HepG2 (cell line): ENCODE data around the gene KRT77. TPM values are rescaled to one million over a fixed set of nuclear protein-coding genes. Genes with fewer than 3 reads are reported as not detected.

Experiments
- ATAC-seq: fragments of 200-7000 bp; cut with Tn5 transposase; 3 replicates; pipeline ENCODE4 v1.9.1; 2020; ENCODE audit warnings: mild to moderate bottlenecking, moderate library complexity
- BruUV-seq: library from RNA; stranded (reverse); fragments of 400-500 nt; replicated peaks from 2 replicates; lab custom pipeline; 2021; lab: Mats Ljungman, UMichigan
- CTCF ChIA-PET: fragments of 300-600 bp; formaldehyde crosslinking; extraction: SDS; loops from one replicate; lab custom pipeline; 2021; ENCODE audit warnings: low total read pairs, inconsistent platforms, low intra/inter-chr PET ratio; lab: Yijun Ruan, JAX
- POLR2A ChIA-PET: fragments of 350-600 bp; sonication (Branson Sonifier 250); formaldehyde crosslinking; loops from one replicate; lab custom pipeline; 2020; ENCODE audit warnings: antibody characterized with exemption, inconsistent platforms; lab: Yijun Ruan, JAX
- DNase-seq: peaks from one replicate; pipeline ENCODE4 v3.0.0-alpha.2; 2015; ENCODE audit warnings: low spot score
- FAIRE-seq: peaks from 3 replicates; lab custom pipeline; 2011; peaks lifted over from hg19 to GRCh38; lab: Jason Lieb, UNC
- H2AFZ ChIP-seq: one replicate; pipeline ENCODE4 v1.6.1; 2011; ENCODE audit warnings: low read length, inconsistent platforms
- H3K27ac ChIP-seq: fragments of 300-600 bp; 3 replicates; pipeline ENCODE4 v1.8.0; 2011; ENCODE audit warnings: mixed run types, mild to moderate bottlenecking, mixed read lengths, low read length, inconsistent platforms; ENCODE audit not compliant: insufficient read depth; ENCODE audit errors: extremely low read length
- H3K27me3 ChIP-seq, 2 experiments: fragments of 200-600 bp in 1 of 2; 2 replicates in 1 of 2; 3 replicates in 1 of 2; pipeline versions ENCODE4 v1.6.0 to v1.8.0; 2011; ENCODE audit warnings: low read length in 2 of 2, mild to moderate bottlenecking in 2 of 2, moderate library complexity in 2 of 2, inconsistent platforms in 1 of 2; ENCODE audit not compliant: insufficient read depth in 2 of 2, control insufficient read depth in 1 of 2
- H3K36me3 ChIP-seq, 2 experiments: fragments of 200-600 bp in 1 of 2; replicated peaks in 1 of 2; 2 replicates in 1 of 2; 3 replicates in 1 of 2; pipeline versions ENCODE4 v1.5.1 to v1.8.0; 2011; ENCODE audit warnings: low read length in 2 of 2, inconsistent platforms in 1 of 2; ENCODE audit not compliant: insufficient read depth in 2 of 2, control insufficient read depth in 1 of 2
- H3K4me1 ChIP-seq: 2 replicates; pipeline ENCODE4 v1.5.1; 2012; ENCODE audit warnings: low read length, inconsistent platforms; ENCODE audit not compliant: insufficient read depth
- H3K4me2 ChIP-seq: 2 replicates; pipeline ENCODE4 v1.6.0; 2011; ENCODE audit warnings: low read depth, low read length, inconsistent platforms
- H3K4me3 ChIP-seq, 3 experiments: fragments of 200-600 bp in 1 of 3; sonication (generic), shearing (Covaris generic) in 1 of 3; replicated peaks in 1 of 3; 2 replicates each; pipeline ENCODE4 v1.5.1; 2011 to 2016; ENCODE audit warnings: low read length in 3 of 3, inconsistent platforms in 2 of 3, low read depth in 2 of 3, mild to moderate bottlenecking in 2 of 3, control low read depth in 1 of 3, mixed read lengths in 1 of 3; ENCODE audit not compliant: insufficient read depth in 1 of 3
- H3K79me2 ChIP-seq: one replicate; pipeline ENCODE4 v1.6.1; 2011; ENCODE audit warnings: low read length, inconsistent platforms; ENCODE audit not compliant: insufficient read depth
- H3K9ac ChIP-seq: 2 replicates; pipeline ENCODE4 v1.6.0; 2011; ENCODE audit warnings: mild to moderate bottlenecking, low read depth, low read length, inconsistent platforms; ENCODE audit not compliant: insufficient read depth
- H3K9me3 ChIP-seq: 2 replicates; pipeline ENCODE4 v1.5.1; 2012; ENCODE audit warnings: mild to moderate bottlenecking, low read length
- H4K20me1 ChIP-seq: 2 replicates; pipeline ENCODE4 v1.6.0; 2011; ENCODE audit warnings: inconsistent platforms, mild to moderate bottlenecking, low read length, moderate library complexity; ENCODE audit not compliant: insufficient read depth
- BHLHE40 ChIP-seq: IDR thresholded peaks from 2 replicates; pipeline ENCODE4 v1.6.1; 2011; ENCODE audit warnings: low read length, improper control_type of control experiment
- GZF1 ChIP-seq: sonication (generic); formaldehyde crosslinking; IDR thresholded peaks from 2 replicates; pipeline ENCODE4 v1.5.1; 2020; ENCODE audit warnings: mild to moderate bottlenecking, missing genetic modification reagents
- PAF1 ChIP-seq: IDR thresholded peaks from 2 replicates; pipeline ENCODE4 v1.6.1; 2016; ENCODE audit warnings: missing genetic modification reagents, missing compliant biosample characterization
- SMAD9 ChIP-seq: sonication (generic); formaldehyde crosslinking; IDR thresholded peaks from 2 replicates; pipeline ENCODE4 v1.5.1; 2020; ENCODE audit warnings: mild to moderate bottlenecking, missing genetic modification reagents
- SP140L ChIP-seq: sonication (generic); formaldehyde crosslinking; IDR thresholded peaks from 2 replicates; pipeline ENCODE4 v1.4.0; 2020; ENCODE audit warnings: missing genetic modification reagents, borderline replicate concordance
- TAF15 ChIP-seq: fragments of 200-400 bp; formaldehyde crosslinking; IDR thresholded peaks from one replicate; pipeline ENCODE4 v1.6.1; 2018; ENCODE audit warnings: mild to moderate bottlenecking, low read depth, low read length; ENCODE audit not compliant: poor library complexity, severe bottlenecking
- ZKSCAN5 ChIP-seq: sonication (generic); formaldehyde crosslinking; IDR thresholded peaks from 2 replicates; pipeline ENCODE4 v1.5.1; 2020; ENCODE audit warnings: mild to moderate bottlenecking, missing genetic modification reagents
- ZNF234 ChIP-seq: sonication (generic); formaldehyde crosslinking; conservative IDR thresholded peaks from 2 replicates; pipeline ENCODE4 v1.5.1; 2020; ENCODE audit warnings: mild to moderate bottlenecking, missing genetic modification reagents
- ZNF333 ChIP-seq: sonication (generic); formaldehyde crosslinking; IDR thresholded peaks from 2 replicates; pipeline ENCODE4 v1.4.0; 2020; ENCODE audit warnings: mild to moderate bottlenecking, missing genetic modification reagents, borderline replicate concordance
- ZNF446 ChIP-seq: sonication (generic); formaldehyde crosslinking; IDR thresholded peaks from 2 replicates; pipeline ENCODE4 v1.5.0; 2020; ENCODE audit warnings: mild to moderate bottlenecking, missing genetic modification reagents
- ZNF543 ChIP-seq: sonication (generic); formaldehyde crosslinking; IDR thresholded peaks from 2 replicates; pipeline ENCODE4 v1.4.0; 2020; ENCODE audit warnings: mild to moderate bottlenecking, missing genetic modification reagents
- WGBS: methylation state at CpG from one replicate; pipeline ENCODE4 v1.1.6; 2017; ENCODE audit warnings: low lambda C conversion rate; 5-methylcytosine and 5-hydroxymethylcytosine counted together
- in situ Hi-C: cut with HindIII; loops from 2 replicates; pipeline ENCODE4 v1.10.0; 2017; ENCODE audit warnings: low pct_unique_long_range_greater_than_20kb; ENCODE audit not compliant: extremely low pct_ligation_motif_present
- intact Hi-C: fragments of 100-400 bp; cut with micrococcal nuclease; formaldehyde crosslinking; loops from one replicate; pipeline ENCODE4 v1.10.0; 2022; ENCODE audit not compliant: unreplicated experiment
- polyA plus RNA-seq, 8 experiments: library from polyadenylated mRNA; depleted of rRNA in 3 of 8; stranded (reverse) in 7 of 8; unstranded in 1 of 8; fragments of >200 nt; fragmentation: Illumina TruSeq in 4 of 8; extraction: Trizol in 4 of 8; gene quantifications; 2 replicates each; pipeline versions ENCODE4 v1.2.1 to v1.2.3, GENCODE V29; 2011 to 2016; ENCODE audit warnings: low read depth in 4 of 8, missing spikeins in 1 of 8, mixed read lengths in 1 of 8; ENCODE audit not compliant: insufficient read depth in 1 of 8
- total RNA-seq, 5 experiments: library from RNA; depleted of rRNA; stranded (reverse); fragments of >200 nt; fragmentation: Illumina TruSeq; extraction: Trizol; gene quantifications; 2 replicates each; pipeline ENCODE4 v1.2.3, GENCODE V29; 2016; ENCODE audit warnings: low read depth in 1 of 5
- TF ChIP-seq, protein P1 (sequence below): sonication (generic); formaldehyde crosslinking; IDR thresholded peaks from 2 replicates; pipeline ENCODE4 v1.5.1; 2020; ENCODE audit warnings: missing genetic modification reagents, mild to moderate bottlenecking, borderline replicate concordance
- TF ChIP-seq, protein P2 (sequence below): sonication (generic); formaldehyde crosslinking; IDR thresholded peaks from 2 replicates; pipeline ENCODE4 v1.5.0; 2020; ENCODE audit warnings: missing genetic modification reagents
- TF ChIP-seq, protein P3 (sequence below): sonication (generic); formaldehyde crosslinking; IDR thresholded peaks from 2 replicates; pipeline ENCODE4 v1.4.0; 2020; ENCODE audit warnings: missing genetic modification reagents, borderline replicate concordance
- TF ChIP-seq, protein P4 (sequence below): sonication (generic); formaldehyde crosslinking; IDR thresholded peaks from 2 replicates; pipeline ENCODE4 v1.5.0; 2020; ENCODE audit warnings: missing genetic modification reagents, mild to moderate bottlenecking, borderline replicate concordance
- TF ChIP-seq, protein P5 (sequence below): sonication (generic); formaldehyde crosslinking; IDR thresholded peaks from 2 replicates; pipeline ENCODE4 v1.5.0; 2020; ENCODE audit warnings: mild to moderate bottlenecking, missing genetic modification reagents

KRT77 gene
- total and polyA plus RNA-seq, 2 of the 13 experiments (the other 11 are each of a cell fraction or from before 2014, with no cell fraction given) = not detected

DNA sequence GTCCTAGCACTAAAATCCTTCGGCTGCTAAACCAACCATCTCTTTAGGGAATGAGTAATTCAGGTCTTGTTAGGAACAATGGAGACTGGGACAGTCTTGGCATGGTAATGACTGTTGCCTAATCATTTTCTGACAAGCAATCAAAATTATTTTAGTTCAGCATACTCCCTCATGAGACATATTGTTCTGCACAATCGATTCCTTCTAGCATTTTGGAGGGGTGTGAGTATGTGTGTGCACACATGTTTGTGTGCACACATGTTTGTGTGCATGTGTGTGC lies 21.0 kb downstream of the KRT77 start (continued):
- TF ChIP-seq ZKSCAN5 (no peak), SMAD9 (CRISPR knock-in tag) (no peak), GZF1 (no peak), ZNF446 (CRISPR knock-in tag) (no peak), PAF1 (CRISPR knock-in tag) (no peak), SP140L (no peak), ZNF543 (CRISPR knock-in tag) (no peak)
- TF ChIP-seq, all 625 proteins: peak for 0

DNA sequence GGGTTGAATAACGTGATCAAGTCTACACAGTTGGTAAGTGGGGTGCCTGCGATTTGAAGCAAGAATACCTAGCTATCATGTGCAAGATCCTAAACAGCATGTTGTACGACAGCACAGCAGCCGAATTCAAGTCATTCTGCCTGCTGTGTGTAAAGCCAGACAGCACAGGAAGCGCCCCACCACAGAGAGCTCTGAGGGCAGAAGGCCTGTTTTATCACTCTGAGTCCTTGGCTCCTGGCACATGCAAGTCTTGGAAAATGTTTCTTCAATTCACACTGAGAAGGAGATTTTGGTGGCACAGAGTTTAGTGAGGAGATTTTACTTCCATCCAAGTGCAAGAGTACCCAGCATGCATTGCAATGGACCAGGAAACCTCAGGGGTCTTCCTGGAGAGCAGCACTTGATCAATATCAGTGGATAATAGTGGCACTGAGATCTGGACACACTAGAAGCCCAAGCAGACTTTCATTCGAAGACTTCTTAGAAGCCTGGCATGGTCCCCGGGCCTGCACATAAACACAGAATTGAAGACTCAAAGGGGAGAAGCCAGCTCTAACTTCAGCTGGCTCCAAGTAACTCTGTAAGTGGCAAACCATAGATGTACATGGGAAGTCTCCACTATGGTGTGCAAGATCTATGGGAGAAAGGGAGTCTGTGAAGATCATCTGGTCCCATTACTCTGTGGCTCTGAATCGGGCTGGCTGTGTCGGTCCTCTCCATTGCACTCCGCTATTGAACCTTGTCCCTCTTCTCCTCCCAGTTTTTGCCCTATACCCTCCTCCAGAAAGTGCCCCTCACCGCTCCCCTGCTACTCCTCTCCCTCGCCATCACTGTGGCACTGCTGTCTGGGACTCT lies 21.6 kb downstream of the KRT77 start:
- Histone ChIP-seq H3K27me3 (peaks cover 2 to 34% of the 10 kb centered on the region in 2 experiments; a peak in 3 of 5 replicates), H3K4me3 (no peak overlapping the region), H2AFZ (no peak overlapping the region), H3K9me3 (no peaks in the 10 kb centered on the region), H3K36me3 (no peaks in the 10 kb centered on the region), H3K79me2 (no peaks in the 10 kb centered on the region), H3K9ac (no peak overlapping the region), H3K4me2 (no peak overlapping the region), H3K4me1 (no peaks in the 10 kb centered on the region), H3K27ac (no peak overlapping the region), H4K20me1 (no peaks in the 10 kb centered on the region)
- ChIA-PET CTCF (no interaction called here), POLR2A (no interaction called here)
- 8% methylated on average over 10 of the region's 12 CpGs for WGBS
- DNase-seq (no peak), FAIRE-seq (no peak), ATAC-seq (no peak)
- no TSS peak for BruUV-seq
- TF ChIP-seq, protein P1, sequence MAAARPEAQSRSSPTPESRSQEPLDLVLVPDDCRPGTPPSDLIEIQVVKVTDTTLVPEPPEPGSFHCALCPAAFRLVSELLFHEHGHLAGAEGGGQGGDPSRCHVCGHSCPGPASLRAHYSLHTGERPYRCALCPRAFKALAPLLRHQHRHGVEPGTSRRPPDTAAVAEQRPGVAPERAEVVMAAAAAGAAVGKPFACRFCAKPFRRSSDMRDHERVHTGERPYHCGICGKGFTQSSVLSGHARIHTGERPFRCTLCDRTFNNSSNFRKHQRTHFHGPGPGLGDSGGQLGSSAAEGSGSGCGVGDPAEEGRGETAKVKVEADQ (CRISPR knock-in tag) = no peak
- no peak for TF ChIP-seq ZNF234
- TF ChIP-seq, protein P2, sequence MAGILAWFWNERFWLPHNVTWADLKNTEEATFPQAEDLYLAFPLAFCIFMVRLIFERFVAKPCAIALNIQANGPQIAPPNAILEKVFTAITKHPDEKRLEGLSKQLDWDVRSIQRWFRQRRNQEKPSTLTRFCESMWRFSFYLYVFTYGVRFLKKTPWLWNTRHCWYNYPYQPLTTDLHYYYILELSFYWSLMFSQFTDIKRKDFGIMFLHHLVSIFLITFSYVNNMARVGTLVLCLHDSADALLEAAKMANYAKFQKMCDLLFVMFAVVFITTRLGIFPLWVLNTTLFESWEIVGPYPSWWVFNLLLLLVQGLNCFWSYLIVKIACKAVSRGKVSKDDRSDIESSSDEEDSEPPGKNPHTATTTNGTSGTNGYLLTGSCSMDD (CRISPR knock-in tag) = no peak
- TF ChIP-seq BHLHE40 = no peak
- TF ChIP-seq ZNF333 (CRISPR knock-in tag) = no peak
- TF ChIP-seq, protein P3, sequence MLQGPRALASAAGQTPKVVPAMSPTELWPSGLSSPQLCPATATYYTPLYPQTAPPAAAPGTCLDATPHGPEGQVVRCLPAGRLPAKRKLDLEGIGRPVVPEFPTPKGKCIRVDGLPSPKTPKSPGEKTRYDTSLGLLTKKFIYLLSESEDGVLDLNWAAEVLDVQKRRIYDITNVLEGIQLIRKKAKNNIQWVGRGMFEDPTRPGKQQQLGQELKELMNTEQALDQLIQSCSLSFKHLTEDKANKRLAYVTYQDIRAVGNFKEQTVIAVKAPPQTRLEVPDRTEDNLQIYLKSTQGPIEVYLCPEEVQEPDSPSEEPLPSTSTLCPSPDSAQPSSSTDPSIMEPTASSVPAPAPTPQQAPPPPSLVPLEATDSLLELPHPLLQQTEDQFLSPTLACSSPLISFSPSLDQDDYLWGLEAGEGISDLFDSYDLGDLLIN (CRISPR knock-in tag) = no peak
- no peak for TF ChIP-seq TAF15
- TF ChIP-seq, protein P4, sequence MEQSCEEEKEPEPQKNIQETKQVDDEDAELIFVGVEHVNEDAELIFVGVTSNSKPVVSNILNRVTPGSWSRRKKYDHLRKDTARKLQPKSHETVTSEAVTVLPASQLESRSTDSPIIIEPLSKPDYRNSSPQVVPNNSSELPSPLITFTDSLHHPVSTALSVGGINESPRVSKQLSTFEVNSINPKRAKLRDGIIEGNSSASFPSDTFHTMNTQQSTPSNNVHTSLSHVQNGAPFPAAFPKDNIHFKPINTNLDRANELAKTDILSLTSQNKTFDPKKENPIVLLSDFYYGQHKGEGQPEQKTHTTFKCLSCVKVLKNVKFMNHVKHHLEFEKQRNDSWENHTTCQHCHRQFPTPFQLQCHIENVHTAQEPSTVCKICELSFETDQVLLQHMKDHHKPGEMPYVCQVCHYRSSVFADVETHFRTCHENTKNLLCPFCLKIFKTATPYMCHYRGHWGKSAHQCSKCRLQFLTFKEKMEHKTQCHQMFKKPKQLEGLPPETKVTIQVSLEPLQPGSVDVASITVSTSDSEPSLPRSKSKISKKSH = no peak
- TF ChIP-seq, protein P5, sequence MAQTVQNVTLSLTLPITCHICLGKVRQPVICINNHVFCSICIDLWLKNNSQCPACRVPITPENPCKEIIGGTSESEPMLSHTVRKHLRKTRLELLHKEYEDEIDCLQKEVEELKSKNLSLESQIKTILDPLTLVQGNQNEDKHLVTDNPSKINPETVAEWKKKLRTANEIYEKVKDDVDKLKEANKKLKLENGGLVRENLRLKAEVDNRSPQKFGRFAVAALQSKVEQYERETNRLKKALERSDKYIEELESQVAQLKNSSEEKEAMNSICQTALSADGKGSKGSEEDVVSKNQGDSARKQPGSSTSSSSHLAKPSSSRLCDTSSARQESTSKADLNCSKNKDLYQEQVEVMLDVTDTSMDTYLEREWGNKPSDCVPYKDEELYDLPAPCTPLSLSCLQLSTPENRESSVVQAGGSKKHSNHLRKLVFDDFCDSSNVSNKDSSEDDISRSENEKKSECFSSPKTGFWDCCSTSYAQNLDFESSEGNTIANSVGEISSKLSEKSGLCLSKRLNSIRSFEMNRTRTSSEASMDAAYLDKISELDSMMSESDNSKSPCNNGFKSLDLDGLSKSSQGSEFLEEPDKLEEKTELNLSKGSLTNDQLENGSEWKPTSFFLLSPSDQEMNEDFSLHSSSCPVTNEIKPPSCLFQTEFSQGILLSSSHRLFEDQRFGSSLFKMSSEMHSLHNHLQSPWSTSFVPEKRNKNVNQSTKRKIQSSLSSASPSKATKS (CRISPR knock-in tag) = no peak
- intact Hi-C loops (no loop called here), in situ Hi-C loops (loop anchor here (25.0 kb wide), 1 partner anchor 306 kb away; no protein-coding TSS in a partner anchor)
